IPS DF 4.7 (cell line): Measurements from ENCODE around the gene ACAA1.
"Not testable (repeated sequence)": the region's sequence is repeated elsewhere in the genome, so short reads cannot be mapped to it uniquely, and the experiment has no call there.

Experiments used
- DNase-seq: peaks from one replicate; pipeline ENCODE4 v3.0.0-alpha.2; 2013; ENCODE audit warnings: low spot score; ENCODE audit errors: extremely low read depth

The ACAA1 gene

GRCh38 chr3:38136393-38136776, 542 bp downstream of the ACAA1 start:
- DNase-seq = no peak

GRCh38 chr3:38135621-38136277, 1.2 kb downstream of the ACAA1 start:
- DNase-seq = not testable (repeated sequence)

GRCh38 chr3:38134517-38135143, 2.3 kb downstream of the ACAA1 start:
- DNase-seq = not testable (repeated sequence)

- DNase-seq = no peak
Observed at GRCh38 chr3:38133557-38134405, 3.1 kb downstream of the ACAA1 start.

- no peak for DNase-seq
Observed at GRCh38 chr3:38133209-38133556, 3.7 kb downstream of the ACAA1 start.

GRCh38 chr3:38131621-38132369, 5.1 kb downstream of the ACAA1 start:
- DNase-seq = no peak

GRCh38 chr3:38130631-38131065, 6.3 kb downstream of the ACAA1 start:
- no peak for DNase-seq

- no peak for DNase-seq
Observed at GRCh38 chr3:38129058-38129457, 7.9 kb downstream of the ACAA1 start.

GRCh38 chr3:38128303-38128655, 8.6 kb downstream of the ACAA1 start:
- no peak for DNase-seq

- no peak for DNase-seq
Observed at GRCh38 chr3:38127611-38128302, 9.2 kb downstream of the ACAA1 start.

- DNase-seq = no peak
Observed at GRCh38 chr3:38126121-38126892, 10.6 kb downstream of the ACAA1 start.

GRCh38 chr3:38125305-38126120, 11.4 kb downstream of the ACAA1 start:
- no peak for DNase-seq

GRCh38 chr3:38124324-38125122, 12.4 kb downstream of the ACAA1 start:
- DNase-seq = no peak

- DNase-seq = no peak
Observed at GRCh38 chr3:38122712-38123290, 14.1 kb downstream of the ACAA1 start.

- DNase-seq = no peak
Observed at GRCh38 chr3:38121832-38122461, 15.0 kb downstream of the ACAA1 start.

GRCh38 chr3:38121451-38121831, 15.5 kb downstream of the ACAA1 start:
- no peak for DNase-seq

- DNase-seq = no peak
Observed at GRCh38 chr3:38120693-38121450, 16.1 kb downstream of the ACAA1 start.
